ENCODE results near the gene ABCC8.

Gene ABCC8

DNA sequence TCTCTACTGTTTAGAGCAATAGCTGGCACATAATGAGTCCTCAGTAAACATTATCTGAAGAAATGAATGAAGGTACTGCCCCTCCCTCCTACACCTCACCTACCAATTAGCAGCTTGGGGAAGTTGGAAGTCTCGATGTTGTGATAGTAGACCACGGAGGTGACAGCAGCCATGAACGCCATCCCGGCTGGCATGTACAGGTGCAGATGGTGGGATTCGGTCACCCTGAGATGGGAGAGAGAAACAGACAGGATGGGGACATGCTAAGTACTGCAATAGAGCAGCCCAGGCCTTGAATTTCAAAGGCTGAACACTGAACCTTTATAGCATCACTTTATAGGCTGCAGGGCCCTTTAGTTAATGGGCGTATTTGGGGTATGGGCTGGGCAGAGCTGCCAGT is 6.6 kb downstream of the ABCC8 start:
- DNase-seq (ENCODE audit: low spot score), result no peak

DNA sequence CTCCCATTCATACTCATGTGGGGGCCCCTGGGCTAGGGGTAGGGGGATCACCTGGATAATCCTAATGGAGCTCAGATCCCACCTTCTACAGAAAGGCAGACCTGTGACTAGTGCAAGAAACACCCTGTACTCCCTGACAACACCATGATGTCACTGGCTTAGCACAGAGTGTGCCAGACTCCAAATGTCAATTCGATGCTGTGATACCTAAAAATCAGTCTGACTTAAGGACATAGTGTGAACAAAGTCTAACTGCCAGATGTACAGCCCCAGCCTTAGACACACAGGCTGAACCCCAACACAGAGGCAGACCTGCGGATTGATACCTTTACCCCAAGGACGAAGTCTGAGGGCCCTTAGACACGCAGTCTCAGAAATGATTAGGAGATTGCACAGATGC is 8.5 kb downstream of the ABCC8 start:
- no peak for DNase-seq (ENCODE audit: low spot score)

DNA sequence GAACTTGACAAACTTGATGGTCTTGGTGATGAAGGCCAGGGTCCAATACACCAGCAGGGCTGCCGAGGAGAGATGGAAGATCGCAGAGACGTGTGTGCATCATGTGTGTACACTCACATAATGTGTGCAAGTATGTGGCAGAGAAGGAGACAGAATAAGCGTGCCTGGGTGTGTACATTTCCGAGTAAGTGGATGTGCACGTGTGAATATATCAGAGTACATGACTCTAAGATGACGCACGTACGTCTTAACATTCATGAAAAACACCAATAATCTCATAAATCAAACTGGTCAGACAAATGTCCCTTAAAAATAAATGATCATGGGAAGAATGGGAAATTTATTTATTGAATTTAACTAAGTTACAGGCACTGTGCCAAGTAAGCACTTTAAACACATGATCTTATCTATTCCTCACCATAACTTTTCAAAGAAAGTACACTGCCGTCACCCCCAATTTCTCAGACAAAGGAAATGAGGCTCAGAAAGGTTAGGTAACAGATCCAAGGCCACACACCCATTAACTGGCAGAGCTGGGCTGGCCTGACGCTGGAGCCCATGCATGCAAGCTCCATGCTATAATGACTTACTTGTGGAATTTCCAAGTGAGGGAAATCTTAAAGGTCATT is 13.0 kb downstream of the ABCC8 start:
- DNase-seq (ENCODE audit: low spot score), result no peak

DNA sequence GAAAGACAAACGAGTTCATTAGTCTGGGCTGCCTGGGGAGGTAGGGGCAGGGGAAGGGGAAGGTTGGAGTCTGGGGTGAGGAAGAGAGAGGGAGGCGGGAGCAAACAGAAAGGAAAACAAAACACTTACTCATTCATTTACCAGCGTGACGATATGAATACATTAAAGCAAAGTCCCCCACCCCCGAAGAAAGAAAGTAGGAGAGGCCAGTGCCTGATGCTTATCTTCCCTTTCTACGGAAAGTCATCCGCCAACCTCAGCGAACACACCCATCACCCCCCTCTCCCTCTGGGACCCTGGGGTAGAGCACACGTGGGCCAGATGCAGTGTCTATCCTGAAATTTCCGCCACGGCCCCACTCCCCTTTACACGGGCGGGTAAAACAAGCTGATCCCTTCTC is 13.7 kb downstream of the ABCC8 start:
- no peak for DNase-seq (ENCODE audit: low spot score)

DNA sequence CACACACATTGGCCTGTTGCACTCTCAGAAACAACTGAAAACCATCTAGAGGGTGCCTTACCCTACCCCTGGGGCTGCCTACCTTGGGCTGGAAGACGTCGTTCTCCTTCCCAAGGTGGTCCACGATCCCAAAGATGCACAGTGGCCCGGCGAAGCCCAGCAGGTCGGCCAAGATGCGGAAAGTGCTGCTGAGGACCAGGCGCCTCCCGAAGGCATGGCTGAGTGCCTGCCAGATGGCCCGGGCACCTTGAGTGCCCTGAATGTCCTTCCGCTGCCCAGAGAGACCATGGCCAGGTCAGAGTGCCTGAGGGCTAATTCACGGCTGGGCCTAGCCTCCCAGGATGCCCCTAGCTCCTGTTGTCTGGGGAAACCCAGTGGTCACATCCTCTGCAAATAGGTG is 16.2 kb downstream of the ABCC8 start:
- DNase-seq (ENCODE audit: low spot score), result no peak

DNA sequence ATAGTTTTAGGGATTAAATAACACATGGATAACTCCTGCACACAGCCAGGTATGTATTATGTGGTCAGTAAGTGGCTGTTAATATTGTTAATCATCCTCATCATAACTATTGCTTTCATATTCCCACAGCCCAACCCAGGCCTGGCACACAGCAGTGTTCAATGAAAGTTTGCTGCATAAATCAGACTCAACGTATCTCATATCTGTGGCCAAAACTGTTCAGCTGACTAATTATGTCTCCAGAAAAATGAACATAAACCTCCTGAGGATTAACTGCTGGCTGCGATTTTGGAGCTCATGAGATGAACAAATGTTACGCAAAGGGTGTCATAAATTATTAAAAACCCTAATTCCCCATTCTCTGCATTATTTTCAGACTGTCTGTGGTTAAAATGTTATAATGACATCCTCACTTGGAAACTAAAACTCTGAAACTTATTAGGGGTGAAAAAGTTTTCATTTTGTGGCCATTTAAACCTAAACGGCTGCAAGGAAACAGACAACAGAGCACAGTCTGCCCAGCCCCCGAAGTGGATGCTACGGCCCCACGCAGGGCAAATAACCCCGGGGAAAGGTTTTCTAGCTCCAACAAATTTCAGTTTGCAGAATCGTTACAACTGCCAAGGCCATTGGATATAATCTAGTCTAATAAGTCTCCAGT is 17.3 kb downstream of the ABCC8 start:
- DNase-seq (ENCODE audit: low spot score), result no peak

DNA sequence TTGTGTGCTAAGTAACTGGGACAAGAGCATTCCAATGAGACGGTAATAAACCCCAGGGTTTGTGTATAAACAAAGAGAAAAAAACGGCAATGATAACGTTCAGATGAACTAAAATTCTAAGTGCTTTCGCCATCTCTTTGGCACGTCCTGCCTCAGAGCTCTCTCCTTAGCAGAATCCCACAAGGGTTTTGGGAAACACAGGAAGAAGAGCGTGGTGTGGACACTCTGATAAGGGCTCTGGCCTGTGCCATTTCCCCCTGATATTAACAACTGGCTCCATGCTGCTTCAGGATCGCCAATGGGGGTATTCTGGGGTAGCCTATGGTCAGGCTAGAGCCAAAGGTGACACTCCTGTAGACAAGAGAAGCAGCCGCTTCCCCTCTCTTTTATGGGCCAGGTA is 18.4 kb downstream of the ABCC8 start:
- no peak for DNase-seq (ENCODE audit: low spot score)

DNA sequence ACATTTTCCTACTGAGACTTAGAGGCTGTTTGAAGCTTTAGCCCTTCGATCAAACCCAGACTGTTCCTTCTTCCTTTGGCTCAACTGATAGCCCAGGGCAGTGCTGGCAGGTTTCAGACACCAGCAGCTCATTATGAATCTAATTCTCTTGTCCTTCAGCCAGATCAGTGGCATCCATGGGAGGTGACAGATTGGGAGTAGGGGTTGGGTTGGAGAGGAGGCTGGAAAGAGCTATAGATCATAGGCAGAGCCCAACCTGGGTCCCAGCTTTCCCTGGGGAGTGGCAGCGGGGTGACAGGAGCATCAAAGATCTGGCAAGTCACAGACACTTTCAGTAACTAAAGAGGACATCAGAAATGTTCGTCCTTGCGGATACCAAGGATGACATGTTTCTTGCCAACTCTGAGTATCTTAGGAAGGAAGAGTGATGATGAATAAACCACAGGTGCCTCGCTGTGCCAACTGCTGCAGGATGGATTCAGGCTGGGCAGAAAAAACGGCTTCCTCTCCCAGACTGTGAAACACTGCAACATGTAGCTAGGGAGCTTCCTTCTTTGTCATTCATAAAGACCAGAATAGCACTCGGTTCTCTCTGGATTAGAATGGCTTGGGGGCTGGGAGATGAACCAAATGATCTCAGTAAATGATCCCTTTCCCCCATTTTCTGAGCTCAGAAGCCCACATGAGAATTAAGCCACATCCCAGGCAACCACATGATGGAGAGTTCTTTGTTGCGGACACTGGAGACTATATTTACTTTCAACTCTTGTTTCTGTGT is 19.1 kb downstream of the ABCC8 start:
- DNase-seq (ENCODE audit: low spot score), result no peak

DNA sequence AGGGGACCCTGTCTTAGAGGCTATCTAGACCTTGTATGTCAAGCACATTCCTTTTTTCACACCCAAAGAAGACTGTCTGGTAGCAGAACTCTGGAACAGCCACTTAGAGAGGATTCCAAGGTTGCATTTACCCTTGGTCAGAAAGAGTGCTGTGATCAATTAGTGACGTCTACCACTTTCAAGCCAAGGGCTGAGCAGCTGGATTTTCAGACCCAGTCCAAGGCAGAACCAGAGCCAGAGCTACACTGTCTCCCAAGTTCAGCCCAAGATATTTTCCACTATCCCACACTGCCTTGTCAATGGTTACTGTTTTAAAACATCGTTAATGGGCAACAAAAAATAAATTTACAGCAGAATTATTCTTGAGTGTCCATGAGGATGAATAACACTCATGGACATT is 24.0 kb downstream of the ABCC8 start:
- DNase-seq (ENCODE audit: low spot score), result no peak

DNA sequence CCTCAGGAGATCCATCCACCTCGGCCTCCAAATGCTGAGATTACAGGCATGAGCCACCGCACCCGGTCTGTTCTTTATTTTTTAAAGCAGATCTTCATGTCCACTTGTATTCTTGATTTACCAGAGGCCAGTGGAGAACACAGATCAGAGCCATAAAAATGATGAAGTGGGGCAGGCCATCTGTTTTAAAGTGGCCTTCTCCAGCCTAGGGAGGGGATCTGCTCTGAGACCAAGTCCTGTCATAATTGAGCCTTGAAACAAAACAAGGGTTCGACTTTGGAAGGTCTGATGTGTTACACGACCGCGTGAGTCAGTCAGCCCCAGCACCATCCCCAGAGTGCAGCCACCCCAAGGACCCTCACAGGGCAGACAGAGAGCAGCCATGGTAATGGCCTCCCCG is 27.5 kb downstream of the ABCC8 start:
- no peak for DNase-seq (ENCODE audit: low spot score)

DNA sequence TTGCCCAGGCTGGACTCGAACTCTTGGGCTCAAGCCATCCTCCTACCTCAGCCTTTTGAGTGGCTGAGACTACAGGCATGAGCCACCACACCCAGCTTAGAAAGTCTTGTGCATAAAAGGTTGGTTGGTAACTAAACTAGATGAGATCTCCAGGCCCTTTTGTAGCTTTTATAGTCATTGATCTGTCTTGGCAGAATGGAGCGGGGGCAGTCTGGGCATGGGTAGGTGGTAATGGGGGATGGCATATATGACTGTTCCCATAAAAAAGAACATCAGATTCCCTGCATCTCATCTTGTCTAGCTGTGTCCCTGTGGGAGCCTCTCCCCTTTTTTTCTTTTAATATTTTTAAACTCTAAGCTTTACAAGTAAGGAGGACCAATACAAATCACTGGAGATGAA is 30.2 kb downstream of the ABCC8 start:
- DNase-seq (ENCODE audit: low spot score), result no peak

DNA sequence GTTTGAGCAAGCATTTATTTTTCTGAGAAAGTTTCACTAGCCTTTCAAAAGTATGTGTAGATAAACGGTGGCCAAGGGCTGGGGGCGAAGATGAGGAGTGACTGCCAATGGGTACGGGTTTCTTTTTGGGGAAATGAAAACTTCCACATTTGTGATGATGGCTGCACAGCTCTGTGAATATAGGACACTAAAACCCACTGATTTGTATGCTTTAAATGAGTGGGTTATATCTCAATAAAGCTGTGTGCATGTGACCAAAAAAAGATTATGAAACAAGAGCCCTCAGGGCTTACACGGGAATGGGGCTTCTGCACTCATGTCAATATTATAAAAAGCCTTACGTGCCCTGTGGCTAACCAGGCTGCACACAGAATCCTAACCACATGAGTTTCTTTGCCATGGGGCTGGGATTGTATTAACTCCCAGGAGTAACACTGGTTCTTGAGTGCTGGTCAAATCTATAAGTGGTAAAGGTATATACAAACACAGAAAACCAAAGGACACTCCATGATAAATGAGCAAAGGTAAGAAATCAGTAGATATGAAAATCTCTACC is 31.3 kb downstream of the ABCC8 start:
- no peak for DNase-seq (ENCODE audit: low spot score)

DNA sequence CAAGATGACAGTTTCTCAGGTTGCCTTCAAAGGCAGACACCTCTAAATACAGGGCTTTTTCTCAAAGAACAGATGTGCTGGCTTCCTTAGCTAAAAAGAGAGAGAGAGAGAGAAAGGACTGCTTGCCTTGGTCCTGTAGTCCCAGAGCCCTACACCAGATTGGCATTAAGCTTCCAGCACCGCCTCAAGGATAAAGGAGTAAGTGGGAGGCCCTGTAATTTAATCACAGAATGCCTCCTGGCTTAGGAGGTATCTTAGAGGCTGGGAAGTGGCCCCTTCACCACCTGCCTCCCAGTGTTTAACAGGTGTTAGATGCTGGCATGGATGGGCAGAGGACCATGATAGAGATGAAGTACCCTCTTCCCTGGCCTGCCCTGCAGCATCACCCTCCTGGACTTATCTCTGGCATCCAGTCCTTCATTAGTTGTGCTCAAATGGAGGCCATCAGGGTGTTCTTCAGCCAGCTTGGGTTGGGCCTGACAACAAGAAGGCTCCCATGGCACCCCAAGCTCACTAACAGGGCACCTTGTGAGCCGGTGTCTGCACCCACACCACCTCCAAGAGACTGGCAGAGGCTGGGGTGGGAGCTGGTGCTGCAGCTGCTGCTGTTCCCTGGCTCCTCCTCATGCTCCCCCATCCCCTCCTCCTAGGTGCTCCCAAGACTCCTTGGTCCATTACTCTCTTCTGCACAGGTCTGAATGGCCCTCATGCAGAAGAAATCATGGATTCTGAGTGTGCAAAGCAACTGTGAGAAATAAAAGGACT is 32.5 kb downstream of the ABCC8 start:
- no peak for DNase-seq (ENCODE audit: low spot score)

DNA sequence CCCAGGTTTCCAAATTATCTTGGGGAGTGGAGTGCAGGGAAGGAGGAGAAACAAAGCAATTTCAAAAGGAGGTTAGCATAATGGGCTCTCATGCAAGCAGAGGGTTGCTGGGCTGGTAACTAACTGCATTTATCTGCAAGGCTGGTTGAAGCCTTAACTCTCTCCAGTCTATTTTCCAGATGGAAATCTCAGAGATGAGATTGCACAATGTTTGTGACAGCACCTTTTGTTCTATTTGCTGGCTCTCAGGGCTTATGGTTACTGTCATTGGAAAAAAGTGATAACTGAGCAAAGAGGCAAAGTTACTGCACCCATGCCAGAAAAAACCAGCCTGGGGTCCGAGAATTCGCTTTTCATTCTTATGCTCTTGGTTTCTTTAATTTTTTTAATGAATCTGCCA is 33.2 kb downstream of the ABCC8 start:
- no peak for DNase-seq (ENCODE audit: low spot score)

DNA sequence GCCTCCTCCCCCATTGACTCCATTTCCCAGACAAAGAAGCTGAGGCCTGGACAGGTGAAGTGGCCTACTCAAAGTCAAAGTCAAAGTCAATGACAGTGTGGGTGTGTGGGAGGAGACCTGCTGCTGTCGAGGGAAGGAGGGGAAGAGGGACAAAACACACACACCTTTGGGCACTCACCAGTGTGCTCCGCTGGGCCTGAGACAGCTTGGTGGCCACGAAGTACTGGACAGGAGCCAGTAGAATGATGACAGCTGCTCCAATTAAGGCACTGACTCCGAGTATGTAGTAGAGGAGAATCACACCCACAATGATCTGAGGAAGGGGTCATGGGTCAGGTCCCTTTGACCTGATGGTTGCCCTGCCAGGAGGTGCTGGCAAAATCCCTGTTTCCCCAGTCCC is 33.6 kb downstream of the ABCC8 start:
- DNase-seq (ENCODE audit: low spot score), result no peak

DNA sequence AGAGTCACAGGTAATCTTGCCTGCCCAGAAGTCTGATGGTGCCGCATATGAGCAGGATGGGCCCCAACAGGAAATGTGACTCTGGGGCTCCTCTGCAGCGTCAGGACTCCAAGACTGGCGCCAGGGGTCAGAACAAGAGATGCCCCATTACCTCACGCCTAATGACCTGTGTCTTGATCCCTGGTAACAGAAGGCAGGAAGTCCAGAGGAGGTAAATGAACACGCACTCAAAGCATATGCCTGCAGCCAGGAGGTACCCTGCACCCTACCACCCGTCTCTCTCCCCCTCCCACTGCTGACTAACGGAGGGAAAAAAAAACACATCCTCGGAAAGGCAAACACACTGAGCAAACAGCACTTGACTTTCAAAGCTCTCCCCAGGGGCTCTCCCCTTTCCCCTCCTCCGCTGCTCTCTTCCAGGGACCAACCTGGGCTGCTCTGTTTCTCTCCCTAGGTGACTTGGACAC is 37.3 kb downstream of the ABCC8 start:
- no peak for DNase-seq (ENCODE audit: low spot score)

DNA sequence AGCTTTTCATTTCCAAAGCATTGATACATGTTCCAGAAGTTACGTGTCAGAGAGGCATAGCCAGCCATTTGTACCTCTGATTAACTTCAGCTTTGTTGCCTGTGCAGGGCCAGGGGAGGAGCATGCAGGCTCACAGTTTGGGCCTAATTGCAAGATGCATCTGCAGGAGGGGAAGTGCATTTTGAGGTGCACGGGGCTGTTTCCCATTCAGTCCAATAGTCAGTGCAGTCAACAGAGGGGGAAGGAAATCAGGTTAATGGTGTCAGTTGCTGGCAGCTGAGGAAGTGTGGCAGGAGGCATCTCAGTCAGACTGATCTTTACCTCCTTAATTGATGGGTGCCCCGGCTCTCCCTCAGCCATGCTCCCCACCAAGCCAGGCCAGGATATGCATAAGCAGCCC is 39.3 kb downstream of the ABCC8 start:
- no peak for DNase-seq (ENCODE audit: low spot score)

DNA sequence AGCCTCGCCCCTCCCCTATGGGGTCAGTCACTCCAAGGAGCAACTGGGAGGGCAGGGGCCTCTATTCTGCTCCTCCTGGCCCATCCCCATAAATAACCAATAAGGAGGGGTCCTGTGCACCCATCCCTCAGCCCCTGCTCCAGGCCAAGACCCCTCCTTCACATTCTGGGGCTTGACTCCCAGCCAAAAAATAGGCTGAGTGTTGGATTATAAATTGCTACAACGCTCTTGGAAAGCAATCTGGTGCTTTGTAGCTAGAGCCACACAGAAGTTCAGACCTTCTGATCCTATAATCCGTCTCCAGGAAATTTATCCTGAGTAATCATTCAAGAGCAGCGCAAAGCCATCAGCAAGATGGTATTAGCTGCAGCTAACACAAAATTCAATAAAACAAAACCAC is 42.5 kb downstream of the ABCC8 start:
- no peak for DNase-seq (ENCODE audit: low spot score)

DNA sequence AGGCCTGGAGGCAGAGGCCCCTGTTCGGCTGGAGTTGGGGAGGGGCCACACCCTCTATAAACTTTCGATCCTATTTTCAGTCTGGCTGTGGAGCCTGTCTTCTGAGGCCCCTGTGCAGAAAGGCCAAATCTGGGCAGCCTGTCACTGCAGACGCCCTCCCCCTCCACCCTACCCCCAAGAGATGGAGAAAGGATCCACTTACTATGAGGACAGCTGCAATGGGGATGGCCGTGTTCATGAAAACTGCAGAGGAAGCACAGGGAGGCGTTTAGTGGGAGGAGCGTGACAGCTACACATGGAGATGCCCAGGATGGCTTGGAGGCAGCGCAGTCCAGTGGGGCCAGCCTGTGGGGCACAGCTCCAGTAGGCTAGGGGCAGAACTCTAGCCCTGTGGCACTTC is 44.6 kb downstream of the ABCC8 start:
- no peak for DNase-seq (ENCODE audit: low spot score)

DNA sequence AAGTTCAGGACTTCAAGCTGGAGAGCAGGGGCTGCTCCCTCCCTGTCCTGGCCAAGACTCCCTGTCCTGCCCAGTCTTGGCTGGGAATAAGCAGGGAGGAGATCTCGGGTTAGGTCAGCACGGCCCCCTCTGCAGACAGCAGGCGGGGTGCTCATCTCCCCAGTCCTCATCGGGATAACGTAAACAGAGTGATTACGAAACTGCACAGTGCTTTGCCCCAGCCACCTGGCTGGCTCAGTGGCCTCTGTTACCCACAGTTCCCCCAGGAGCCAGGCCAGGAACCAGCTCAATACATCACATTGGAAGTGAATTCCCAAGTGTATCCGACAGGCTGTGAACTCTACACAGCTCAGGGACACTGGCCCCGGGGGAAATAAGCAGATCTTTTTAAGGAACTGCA is 45.5 kb downstream of the ABCC8 start:
- no peak for DNase-seq (ENCODE audit: low spot score)

DNA sequence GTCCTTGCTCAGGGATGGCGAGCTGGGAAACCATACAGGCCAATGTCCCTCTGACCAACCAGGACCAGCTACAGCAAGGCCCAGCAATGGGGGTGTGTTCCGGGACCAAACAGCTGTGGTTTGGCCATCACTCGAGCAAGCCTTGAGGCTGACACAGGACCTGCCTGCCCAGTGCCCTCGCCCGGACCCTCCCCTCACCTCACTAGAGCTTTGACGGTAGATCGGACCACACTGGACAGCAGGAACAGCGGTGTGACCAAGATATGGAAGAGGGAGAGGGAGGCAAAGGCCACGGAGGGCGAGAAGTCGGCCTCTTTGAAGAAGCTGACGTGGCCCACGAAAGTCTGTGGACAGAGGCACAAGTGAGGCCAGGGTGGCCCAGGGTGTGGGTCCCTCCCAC is 46.0 kb downstream of the ABCC8 start:
- no peak for DNase-seq (ENCODE audit: low spot score)

DNA sequence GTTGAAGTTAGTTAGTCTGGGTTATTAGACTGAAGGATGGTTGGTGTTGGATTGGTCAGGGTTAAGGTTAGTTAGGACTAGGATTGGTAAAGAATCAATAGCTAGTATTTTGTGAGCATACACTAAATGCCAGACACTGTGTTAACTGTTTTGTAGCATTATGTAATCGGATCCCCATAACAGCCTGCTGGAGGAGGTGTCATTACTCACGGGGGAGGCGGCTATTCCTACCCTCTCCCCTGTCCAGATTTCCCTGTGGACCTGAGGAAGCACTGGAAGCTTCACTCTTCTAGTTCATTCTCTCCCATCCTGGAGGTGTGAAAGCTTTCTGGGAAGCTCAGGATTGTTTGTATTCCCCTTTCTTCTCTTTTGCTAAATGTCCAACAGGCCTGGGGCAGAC is 47.7 kb downstream of the ABCC8 start:
- no peak for DNase-seq (ENCODE audit: low spot score)
